Retinal pigment epithelial cell (primary cell): ENCODE results near the gene RHOBTB3.

Experiments used
- DNase-seq: peaks from one replicate; pipeline ENCODE4 v3.0.0-alpha.2; 2010; ENCODE audit warnings: low read depth
- H3K4me3 ChIP-seq: 2 replicates; pipeline ENCODE4 v1.5.1; 2011; ENCODE audit warnings: mild to moderate bottlenecking, low read length, control low read depth, moderate library complexity
- CTCF ChIP-seq: conservative IDR thresholded peaks from 2 replicates; pipeline ENCODE4 v1.5.1; 2011; ENCODE audit warnings: low read depth, low read length, control low read depth, inconsistent platforms

The RHOBTB3 gene

GRCh38 chr5:95782181-95782580 is 51.0 kb downstream of the RHOBTB3 start:
- TF ChIP-seq CTCF = no peak
- no peak for DNase-seq
- no peak overlapping the region for H3K4me3 ChIP-seq

- H3K4me3 ChIP-seq = no peak overlapping the region
- TF ChIP-seq CTCF = no peak
- DNase-seq = no peak
Measured at GRCh38 chr5:95783661-95784060, 52.5 kb downstream of the RHOBTB3 start.

- DNase-seq = no peak
Measured at GRCh38 chr5:95784514-95785302, 53.6 kb downstream of the RHOBTB3 start.

GRCh38 chr5:95786821-95787418 is 55.8 kb downstream of the RHOBTB3 start:
- no peak for DNase-seq
- TF ChIP-seq CTCF = no peak
- H3K4me3 ChIP-seq = no peak overlapping the region

More at GRCh38 chr5:95784514-95785302, 53.6 kb downstream of the RHOBTB3 start:
- TF ChIP-seq CTCF = no peak
- no peak overlapping the region for H3K4me3 ChIP-seq

GRCh38 chr5:95788493-95788892 is 57.4 kb downstream of the RHOBTB3 start:
- no peak for TF ChIP-seq CTCF
- DNase-seq = no peak

GRCh38 chr5:95791751-95792150 is 60.6 kb downstream of the RHOBTB3 start:
- no peak overlapping the region for H3K4me3 ChIP-seq
- no peak for DNase-seq
- TF ChIP-seq CTCF = no peak

More at GRCh38 chr5:95788493-95788892, 57.4 kb downstream of the RHOBTB3 start:
- H3K4me3 ChIP-seq = no peak overlapping the region

GRCh38 chr5:95794070-95794516 is 63.0 kb downstream of the RHOBTB3 start:
- DNase-seq = peak; percentile 61
- H3K4me3 ChIP-seq = no peak overlapping the region
- TF ChIP-seq CTCF = no peak
